HEK293 (cell line): Measurements from ENCODE around the gene PCBP2.

ENCODE experiments used
- AEBP2 ChIP-seq: fragments of 450-650 bp; formaldehyde crosslinking; IDR thresholded peaks from 2 replicates; pipeline ENCODE4 v1.5.1; 2016; ENCODE audit warnings: missing biosample characterization, missing genetic modification characterization, borderline replicate concordance
- BCL11B ChIP-seq: fragments of 450-650 bp; formaldehyde crosslinking; IDR thresholded peaks from 2 replicates; pipeline ENCODE4 v1.5.1; 2016; ENCODE audit warnings: low read depth, missing biosample characterization, missing genetic modification characterization
- EGR2 ChIP-seq: fragments of 450-650 bp; formaldehyde crosslinking; IDR thresholded peaks from 2 replicates; pipeline ENCODE4 v1.5.1; 2016; ENCODE audit warnings: low read depth, missing biosample characterization, missing genetic modification characterization
- HOXD13 ChIP-seq: sonication (generic); formaldehyde crosslinking; IDR thresholded peaks from 2 replicates; pipeline ENCODE4 v1.8.0; 2022; ENCODE audit warnings: missing genetic modification reagents, borderline replicate concordance
- INSM2 ChIP-seq: fragments of 450-650 bp; formaldehyde crosslinking; IDR thresholded peaks from 2 replicates; pipeline ENCODE4 v1.5.1; 2016; ENCODE audit warnings: missing biosample characterization, missing genetic modification characterization
- KLF1 ChIP-seq: fragments of 450-650 bp; formaldehyde crosslinking; IDR thresholded peaks from 2 replicates; pipeline ENCODE4 v1.5.1; 2016; ENCODE audit warnings: missing biosample characterization, missing genetic modification characterization
- KLF7 ChIP-seq: fragments of 450-650 bp; formaldehyde crosslinking; IDR thresholded peaks from 2 replicates; pipeline ENCODE4 v1.5.1; 2016; ENCODE audit warnings: missing biosample characterization, missing genetic modification characterization, borderline replicate concordance
- MYNN ChIP-seq: fragments of 450-650 bp; formaldehyde crosslinking; IDR thresholded peaks from 2 replicates; pipeline ENCODE4 v1.5.1; 2016; ENCODE audit warnings: missing biosample characterization, missing genetic modification characterization, borderline replicate concordance
- PATZ1 ChIP-seq: fragments of 450-650 bp; formaldehyde crosslinking; IDR thresholded peaks from 2 replicates; pipeline ENCODE4 v1.5.1; 2016; ENCODE audit warnings: missing biosample characterization, missing genetic modification characterization
- REPIN1 ChIP-seq: fragments of 450-650 bp; formaldehyde crosslinking; IDR thresholded peaks from 2 replicates; pipeline ENCODE4 v1.5.1; 2017; ENCODE audit warnings: missing biosample characterization, missing genetic modification characterization, low read depth
- SP7 ChIP-seq: fragments of 450-650 bp; formaldehyde crosslinking; IDR thresholded peaks from 2 replicates; pipeline ENCODE4 v1.5.1; 2016; ENCODE audit warnings: missing biosample characterization, missing genetic modification characterization
- ZNF19 ChIP-seq: fragments of 450-650 bp; formaldehyde crosslinking; IDR thresholded peaks from 2 replicates; pipeline ENCODE4; 2016; ENCODE audit warnings: missing biosample characterization, missing genetic modification characterization, low read depth
- ZNF239 ChIP-seq: fragments of 450-650 bp; formaldehyde crosslinking; IDR thresholded peaks from 2 replicates; pipeline ENCODE4 v1.5.1; 2016; ENCODE audit warnings: missing biosample characterization, missing genetic modification characterization
- ZNF292 ChIP-seq: fragments of 450-650 bp; formaldehyde crosslinking; IDR thresholded peaks from 2 replicates; pipeline ENCODE4 v1.5.1; 2016; ENCODE audit warnings: low read depth, missing biosample characterization, missing genetic modification characterization, borderline replicate concordance
- ZNF426 ChIP-seq: fragments of 450-650 bp; formaldehyde crosslinking; IDR thresholded peaks from 2 replicates; pipeline ENCODE4 v1.5.1; 2017; ENCODE audit warnings: missing biosample characterization, missing genetic modification characterization, mild to moderate bottlenecking, inconsistent platforms, moderate library complexity
- ZNF48 ChIP-seq: fragments of 450-650 bp; formaldehyde crosslinking; IDR thresholded peaks from 2 replicates; pipeline ENCODE4 v1.5.1; 2016; ENCODE audit warnings: missing biosample characterization, missing genetic modification characterization
- ZNF645 ChIP-seq: fragments of 450-650 bp; formaldehyde crosslinking; IDR thresholded peaks from 2 replicates; pipeline ENCODE4; 2016; ENCODE audit warnings: missing biosample characterization, missing genetic modification characterization
- ZNF768 ChIP-seq: fragments of 450-650 bp; formaldehyde crosslinking; IDR thresholded peaks from 2 replicates; pipeline ENCODE4 v1.5.1; 2018; ENCODE audit warnings: missing biosample characterization, mild to moderate bottlenecking, missing genetic modification characterization
- ZNF792 ChIP-seq: fragments of 450-650 bp; formaldehyde crosslinking; IDR thresholded peaks from 2 replicates; pipeline ENCODE4 v1.5.1; 2016; ENCODE audit warnings: missing biosample characterization, missing genetic modification characterization
- ZNF830 ChIP-seq: fragments of 450-650 bp; IDR thresholded peaks from 2 replicates; pipeline ENCODE4 v1.5.0; 2018; ENCODE audit warnings: missing biosample characterization, missing genetic modification characterization, low read depth, mild to moderate bottlenecking, moderate library complexity
- ZNF837 ChIP-seq: fragments of 450-650 bp; formaldehyde crosslinking; IDR thresholded peaks from 2 replicates; pipeline ENCODE4 v1.5.1; 2016; ENCODE audit warnings: missing biosample characterization, missing genetic modification characterization
- ZSCAN18 ChIP-seq: fragments of 450-650 bp; formaldehyde crosslinking; IDR thresholded peaks from 2 replicates; pipeline ENCODE4 v1.5.1; 2016; ENCODE audit warnings: missing biosample characterization, missing genetic modification characterization
- ZSCAN23 ChIP-seq: fragments of 450-650 bp; formaldehyde crosslinking; IDR thresholded peaks from 2 replicates; pipeline ENCODE4 v1.5.1; 2016; ENCODE audit warnings: missing biosample characterization, missing genetic modification characterization
- TF ChIP-seq, protein P1 (sequence below): fragments of 450-650 bp; formaldehyde crosslinking; IDR thresholded peaks from 2 replicates; pipeline ENCODE4 v1.5.1; 2016; ENCODE audit warnings: missing biosample characterization, missing genetic modification characterization
- TF ChIP-seq, protein P2 (sequence below): fragments of 450-650 bp; formaldehyde crosslinking; IDR thresholded peaks from 2 replicates; pipeline ENCODE4 v1.5.1; 2017; ENCODE audit warnings: missing biosample characterization, missing genetic modification characterization
- TF ChIP-seq, protein P3 (sequence below): fragments of 450-650 bp; formaldehyde crosslinking; IDR thresholded peaks from 2 replicates; pipeline ENCODE4 v1.5.1; 2017; ENCODE audit warnings: missing biosample characterization, missing genetic modification characterization

The PCBP2 gene

GRCh38 chr12:53500776-53501614, 49.1 kb downstream of the PCBP2 start, which contains the start of gene TARBP2 (continued):
- peak; percentile 87 for TF ChIP-seq PATZ1 (tag by site-specific recombination)
- TF ChIP-seq ZSCAN18 (tag by site-specific recombination) = no peak
- TF ChIP-seq SP7 = peak; percentile 88
- TF ChIP-seq ZNF792 (tag by site-specific recombination) = no peak
- TF ChIP-seq, protein P1, sequence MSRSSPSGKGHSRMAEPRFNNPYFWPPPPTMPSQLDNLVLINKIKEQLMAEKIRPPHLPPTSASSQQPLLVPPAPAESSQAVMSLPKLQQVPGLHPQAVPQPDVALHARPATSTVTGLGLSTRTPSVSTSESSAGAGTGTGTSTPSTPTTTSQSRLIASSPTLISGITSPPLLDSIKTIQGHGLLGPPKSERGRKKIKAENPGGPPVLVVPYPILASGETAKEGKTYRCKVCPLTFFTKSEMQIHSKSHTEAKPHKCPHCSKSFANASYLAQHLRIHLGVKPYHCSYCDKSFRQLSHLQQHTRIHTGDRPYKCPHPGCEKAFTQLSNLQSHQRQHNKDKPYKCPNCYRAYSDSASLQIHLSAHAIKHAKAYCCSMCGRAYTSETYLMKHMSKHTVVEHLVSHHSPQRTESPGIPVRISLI (tag by site-specific recombination) = no peak
- TF ChIP-seq ZNF426 (tag by site-specific recombination) = no peak
- TF ChIP-seq INSM2 (tag by site-specific recombination) = no peak; the same call in 1 of the 2 replicates
- no peak for TF ChIP-seq ZNF645 (tag by site-specific recombination)
- TF ChIP-seq AEBP2 = no peak
- TF ChIP-seq ZNF48 = no peak
- TF ChIP-seq ZSCAN23 (tag by site-specific recombination) = 0 out of 2 replicates have a peak, but pooled peaks have one; percentile 19
- TF ChIP-seq ZNF768 (tag by site-specific recombination) = no peak
- TF ChIP-seq, protein P2, sequence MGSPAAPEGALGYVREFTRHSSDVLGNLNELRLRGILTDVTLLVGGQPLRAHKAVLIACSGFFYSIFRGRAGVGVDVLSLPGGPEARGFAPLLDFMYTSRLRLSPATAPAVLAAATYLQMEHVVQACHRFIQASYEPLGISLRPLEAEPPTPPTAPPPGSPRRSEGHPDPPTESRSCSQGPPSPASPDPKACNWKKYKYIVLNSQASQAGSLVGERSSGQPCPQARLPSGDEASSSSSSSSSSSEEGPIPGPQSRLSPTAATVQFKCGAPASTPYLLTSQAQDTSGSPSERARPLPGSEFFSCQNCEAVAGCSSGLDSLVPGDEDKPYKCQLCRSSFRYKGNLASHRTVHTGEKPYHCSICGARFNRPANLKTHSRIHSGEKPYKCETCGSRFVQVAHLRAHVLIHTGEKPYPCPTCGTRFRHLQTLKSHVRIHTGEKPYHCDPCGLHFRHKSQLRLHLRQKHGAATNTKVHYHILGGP (tag by site-specific recombination) = no peak
- no peak for TF ChIP-seq ZNF837 (tag by site-specific recombination)
- TF ChIP-seq ZNF292 (tag by site-specific recombination) = no peak
- peak; percentile 46; the same call in 1 of the 2 replicates for TF ChIP-seq KLF7
- TF ChIP-seq MYNN = 0 out of 2 replicates have a peak, but pooled peaks have one; percentile 58
- TF ChIP-seq EGR2 (tag by site-specific recombination) = peak; percentile 87
- peak; percentile 44; the same call in 1 of the 2 replicates for TF ChIP-seq KLF1 (tag by site-specific recombination)
- TF ChIP-seq REPIN1 (tag by site-specific recombination) = no peak
- TF ChIP-seq HOXD13 (CRISPR knock-in tag) = no peak
- TF ChIP-seq, protein P3, sequence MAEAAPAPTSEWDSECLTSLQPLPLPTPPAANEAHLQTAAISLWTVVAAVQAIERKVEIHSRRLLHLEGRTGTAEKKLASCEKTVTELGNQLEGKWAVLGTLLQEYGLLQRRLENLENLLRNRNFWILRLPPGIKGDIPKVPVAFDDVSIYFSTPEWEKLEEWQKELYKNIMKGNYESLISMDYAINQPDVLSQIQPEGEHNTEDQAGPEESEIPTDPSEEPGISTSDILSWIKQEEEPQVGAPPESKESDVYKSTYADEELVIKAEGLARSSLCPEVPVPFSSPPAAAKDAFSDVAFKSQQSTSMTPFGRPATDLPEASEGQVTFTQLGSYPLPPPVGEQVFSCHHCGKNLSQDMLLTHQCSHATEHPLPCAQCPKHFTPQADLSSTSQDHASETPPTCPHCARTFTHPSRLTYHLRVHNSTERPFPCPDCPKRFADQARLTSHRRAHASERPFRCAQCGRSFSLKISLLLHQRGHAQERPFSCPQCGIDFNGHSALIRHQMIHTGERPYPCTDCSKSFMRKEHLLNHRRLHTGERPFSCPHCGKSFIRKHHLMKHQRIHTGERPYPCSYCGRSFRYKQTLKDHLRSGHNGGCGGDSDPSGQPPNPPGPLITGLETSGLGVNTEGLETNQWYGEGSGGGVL (tag by site-specific recombination) = no peak; the same call in 1 of the 2 replicates
- no peak for TF ChIP-seq ZNF239 (tag by site-specific recombination)
- TF ChIP-seq ZNF19 (tag by site-specific recombination) = no peak
- TF ChIP-seq BCL11B = peak; percentile 85; the same call in 1 of the 2 replicates
- no peak for TF ChIP-seq ZNF830 (tag by site-specific recombination)
